Breast epithelium (tissue), 4 donors: ENCODE data around the gene SORBS2. TPM values are rescaled to one million over a fixed set of nuclear protein-coding genes. Genes with fewer than 3 reads are reported as not detected.

Experiments
- DNase-seq, 2 donors: peaks; one replicate each; pipeline ENCODE4 v3.0.0-alpha.2; 2019; ENCODE audit warnings: low spot score in 2 of 2
- H3K27ac ChIP-seq, 2 donors: fragments of 200-600 bp; sonication (generic) in 1 of 2; one replicate each; pipeline ENCODE4 v1.5.1; 2016 to 2019; ENCODE audit warnings: mild to moderate bottlenecking in 1 of 2
- H3K27me3 ChIP-seq, 2 donors: fragments of 200-600 bp; sonication (generic) in 1 of 2; one replicate each; pipeline versions ENCODE4 v1.5.1 to v1.6.0; 2017 to 2019; ENCODE audit warnings: control low read depth in 1 of 2, mild to moderate bottlenecking in 1 of 2
- H3K36me3 ChIP-seq: fragments of 200-600 bp; one replicate; pipeline ENCODE4 v1.5.1; 2019
- H3K4me1 ChIP-seq, 2 donors: fragments of 200-600 bp; sonication (generic); one replicate each; pipeline ENCODE4 v1.5.1; 2016 to 2019; ENCODE audit warnings: control low read depth in 1 of 2
- H3K4me3 ChIP-seq, 3 donors: fragments of 200-600 bp; sonication (generic); 1 replicate in 2 of 3; 2 replicates in 1 of 3; pipeline ENCODE4 v1.5.1; 2016 to 2019; ENCODE audit warnings: mild to moderate bottlenecking in 3 of 3, moderate library complexity in 2 of 3
- H3K9me3 ChIP-seq, 2 donors: fragments of 200-600 bp; sonication (generic) in 1 of 2; one replicate each; pipeline ENCODE4 v1.5.1; 2016 to 2019; ENCODE audit warnings: control low read depth in 1 of 2
- POLR2A ChIP-seq: fragments of 450-650 bp; IDR thresholded peaks from one replicate; pipeline ENCODE4 v1.6.1; 2016; ENCODE audit warnings: antibody characterized with exemption, mild to moderate bottlenecking, moderate library complexity
- POLR2AphosphoS5 ChIP-seq, 3 donors: sonication (generic); formaldehyde crosslinking; IDR thresholded peaks; one replicate each; pipeline ENCODE4 v1.6.1; 2017; ENCODE audit warnings: antibody characterized with exemption in 3 of 3
- intact Hi-C: fragments of 100-400 bp; cut with DNase I; formaldehyde crosslinking; loops from one replicate; pipeline ENCODE4 v1.15.1; 2023; ENCODE audit warnings: low total_unique reads
- total RNA-seq, 3 donors: library from RNA; depleted of rRNA; stranded (reverse); fragments of >200 nt; gene quantifications; one replicate each; pipeline ENCODE4 v1.1.0, GENCODE V29; 2016
- TF ChIP-seq, protein P1 (sequence below), 3 donors: fragments of 450-650 bp; IDR thresholded peaks; one replicate each; pipeline ENCODE4 v1.5.1; 2016 to 2017; ENCODE audit warnings: antibody characterized with exemption in 3 of 3, mild to moderate bottlenecking in 3 of 3, moderate library complexity in 3 of 3

SORBS2 gene
- total RNA-seq, 3 donors from 2014 or later: 21.8 to 132 (median 105) TPM

DNA sequence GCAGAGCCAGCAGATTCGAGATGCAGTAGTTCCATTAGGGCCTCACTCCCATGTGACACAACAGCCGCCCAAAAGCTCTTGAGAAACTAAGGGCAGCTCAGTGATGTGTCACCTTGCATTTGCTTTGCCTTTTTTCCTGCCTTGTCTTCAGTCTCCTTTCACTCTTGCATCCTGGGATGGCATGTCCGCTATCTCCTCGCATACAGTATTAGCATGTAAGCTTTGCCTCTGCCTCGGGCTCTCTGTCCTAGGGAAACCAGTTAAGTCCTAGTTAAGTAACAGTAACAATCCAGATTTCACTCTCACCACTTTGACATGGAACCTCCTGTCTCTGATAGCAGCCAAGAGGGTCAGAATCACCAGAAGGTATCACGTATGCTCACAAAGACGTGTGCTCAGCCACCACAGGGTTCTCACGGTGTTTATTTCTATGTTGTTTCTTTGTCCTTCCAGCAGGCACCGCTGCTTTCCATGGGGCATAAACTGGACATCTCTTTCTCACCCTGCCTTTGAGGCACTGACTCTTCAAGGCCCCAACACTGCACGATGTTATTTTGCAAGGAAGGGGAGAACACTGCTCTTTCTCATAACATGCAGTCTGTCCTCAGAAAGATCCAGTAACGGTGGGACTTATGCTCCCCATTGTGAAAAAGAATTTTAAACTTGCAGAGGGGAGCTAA is 26.7 kb upstream of the SORBS2 start:
- no peak for DNase-seq
- peak overlapping the region; percentile 65 to 76 for H3K27ac ChIP-seq
- no peaks in the 10 kb centered on the region for H3K27me3 ChIP-seq
- TF ChIP-seq, protein P1, sequence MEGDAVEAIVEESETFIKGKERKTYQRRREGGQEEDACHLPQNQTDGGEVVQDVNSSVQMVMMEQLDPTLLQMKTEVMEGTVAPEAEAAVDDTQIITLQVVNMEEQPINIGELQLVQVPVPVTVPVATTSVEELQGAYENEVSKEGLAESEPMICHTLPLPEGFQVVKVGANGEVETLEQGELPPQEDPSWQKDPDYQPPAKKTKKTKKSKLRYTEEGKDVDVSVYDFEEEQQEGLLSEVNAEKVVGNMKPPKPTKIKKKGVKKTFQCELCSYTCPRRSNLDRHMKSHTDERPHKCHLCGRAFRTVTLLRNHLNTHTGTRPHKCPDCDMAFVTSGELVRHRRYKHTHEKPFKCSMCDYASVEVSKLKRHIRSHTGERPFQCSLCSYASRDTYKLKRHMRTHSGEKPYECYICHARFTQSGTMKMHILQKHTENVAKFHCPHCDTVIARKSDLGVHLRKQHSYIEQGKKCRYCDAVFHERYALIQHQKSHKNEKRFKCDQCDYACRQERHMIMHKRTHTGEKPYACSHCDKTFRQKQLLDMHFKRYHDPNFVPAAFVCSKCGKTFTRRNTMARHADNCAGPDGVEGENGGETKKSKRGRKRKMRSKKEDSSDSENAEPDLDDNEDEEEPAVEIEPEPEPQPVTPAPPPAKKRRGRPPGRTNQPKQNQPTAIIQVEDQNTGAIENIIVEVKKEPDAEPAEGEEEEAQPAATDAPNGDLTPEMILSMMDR (IDR thresholded peaks at IDR 0.05): no peak
- no peak for TF ChIP-seq POLR2AphosphoS5 (IDR thresholded peaks at IDR 0.05)
- no peak for TF ChIP-seq POLR2A
- H3K9me3 ChIP-seq: no peaks in the 10 kb centered on the region
- no peaks in the 10 kb centered on the region for H3K4me1 ChIP-seq
- no peaks in the 10 kb centered on the region for H3K36me3 ChIP-seq
- no peak overlapping the region for H3K4me3 ChIP-seq
- intact Hi-C loops: no loop called here

GRCh38 chr4:185838104-185838452 is 26.1 kb upstream of the SORBS2 start:
- H3K4me1 ChIP-seq: no peaks in the 10 kb centered on the region
- DNase-seq: no peak
- H3K36me3 ChIP-seq: no peaks in the 10 kb centered on the region
- no peak for TF ChIP-seq POLR2A
- TF ChIP-seq POLR2AphosphoS5 (IDR thresholded peaks at IDR 0.05): no peak
- TF ChIP-seq, protein P1 (IDR thresholded peaks at IDR 0.05): no peak
- no peaks in the 10 kb centered on the region for H3K9me3 ChIP-seq
- H3K4me3 ChIP-seq: no peak overlapping the region
- intact Hi-C loops: no loop called here
- peak overlapping the region; percentile 65 to 76 for H3K27ac ChIP-seq
- H3K27me3 ChIP-seq: no peaks in the 10 kb centered on the region

- Histone ChIP-seq H3K4me1 (no peaks in the 10 kb centered on the region), H3K27me3 (no peaks in the 10 kb centered on the region), H3K27ac (peak overlapping the region in 1 of 2 donors; percentile 76), H3K4me3 (no peak overlapping the region), H3K36me3 (no peaks in the 10 kb centered on the region), H3K9me3 (no peaks in the 10 kb centered on the region)
- no peak for DNase-seq
- intact Hi-C loops: no loop called here
- TF ChIP-seq POLR2A: no peak
- no peak for TF ChIP-seq POLR2AphosphoS5 (IDR thresholded peaks at IDR 0.05)
- TF ChIP-seq, protein P1 (IDR thresholded peaks at IDR 0.05): no peak
Observed at GRCh38 chr4:185837415-185838103, 25.6 kb upstream of the SORBS2 start.

- Histone ChIP-seq H3K27me3 (no peaks in the 10 kb centered on the region), H3K4me3 (no peak overlapping the region), H3K4me1 (no peaks in the 10 kb centered on the region), H3K27ac (no peak overlapping the region), H3K9me3 (no peaks in the 10 kb centered on the region), H3K36me3 (no peaks in the 10 kb centered on the region)
- no peak for DNase-seq
- intact Hi-C loops: no loop called here
- TF ChIP-seq, protein P1 (IDR thresholded peaks at IDR 0.05): no peak
- no peak for TF ChIP-seq POLR2AphosphoS5 (IDR thresholded peaks at IDR 0.05)
- no peak for TF ChIP-seq POLR2A
Observed at GRCh38 chr4:185836241-185837084, 24.5 kb upstream of the SORBS2 start.
